Activated naive CD8-positive, alpha-beta T cell treated with anti-CD3 and anti-CD28 coated beads, Interleukin-2, amount 10 ng/mL, durations not matched to agents 7 days and 5 days (primary cell): ENCODE measurements around the gene LIPT2. TPM values are rescaled to one million over a fixed set of nuclear protein-coding genes. Genes with fewer than 3 reads are reported as not detected.

ENCODE experiments used
- ATAC-seq: fragments of 150-1000 bp; cut with Tn5 transposase; one replicate; pipeline ENCODE4 v1.10.0; 2021; ENCODE audit warnings: low read depth, moderate library complexity
- POLR2A ChIA-PET: fragments of 350-600 bp; sonication (Branson Sonifier 250); formaldehyde crosslinking; loops from one replicate; lab custom pipeline; 2021; ENCODE audit warnings: antibody characterized with exemption; lab: Charles Lee
- DNase-seq: peaks from one replicate; pipeline ENCODE4 v3.0.0; 2021
- H3K27ac Mint-ChIP-seq: one replicate; pipeline ENCODE4 v1.8.0; 2022; ENCODE audit warnings: mild to moderate bottlenecking, mixed read lengths
- H3K27me3 Mint-ChIP-seq: one replicate; pipeline ENCODE4 v1.8.0; 2022; ENCODE audit warnings: mild to moderate bottlenecking, moderate library complexity, mixed read lengths
- H3K36me3 Mint-ChIP-seq: one replicate; pipeline ENCODE4 v1.8.0; 2021; ENCODE audit warnings: mild to moderate bottlenecking, mixed read lengths
- H3K4me1 Mint-ChIP-seq: one replicate; pipeline ENCODE4 v1.8.0; 2021; ENCODE audit warnings: mixed read lengths
- H3K4me3 Mint-ChIP-seq: one replicate; pipeline ENCODE4 v1.8.0; 2022; ENCODE audit warnings: mild to moderate bottlenecking, moderate library complexity, mixed read lengths
- H3K9me3 Mint-ChIP-seq: one replicate; pipeline ENCODE4 v1.8.0; 2021; ENCODE audit warnings: mixed read lengths
- total RNA-seq, 2 experiments: library from RNA; stranded (reverse); gene quantifications; one replicate each; pipeline ENCODE4 v1.2.3, GENCODE V29; 2021

Gene LIPT2
- total RNA-seq, 2 experiments from 2014 or later, result 3.1 to 6.7 TPM

- Mint-ChIP-seq H3K9me3 (no peaks in the 10 kb centered on the region), H3K4me3 (no peak overlapping the region), H3K36me3 (no peaks in the 10 kb centered on the region), H3K27ac (no peak overlapping the region), H3K27me3 (no peaks in the 10 kb centered on the region), H3K4me1 (peaks cover 2% of the 10 kb centered on the region)
- no peak for DNase-seq
- POLR2A ChIA-PET, result interaction anchor here (0.8 kb wide), 1 partner anchor 8 kb away, joined by 3 read pairs; no protein-coding TSS in a partner anchor
- ATAC-seq, result no peak
These were observed 7.7 kb downstream of the LIPT2 start for GRCh38 chr11:74485868-74486267.

- Mint-ChIP-seq H3K4me1 (no peaks in the 10 kb centered on the region), H3K9me3 (no peaks in the 10 kb centered on the region), H3K4me3 (no peak overlapping the region), H3K27ac (no peak overlapping the region), H3K27me3 (no peaks in the 10 kb centered on the region), H3K36me3 (no peaks in the 10 kb centered on the region)
- POLR2A ChIA-PET, result no interaction called here
- DNase-seq, result no peak
- ATAC-seq, result no peak
These were observed 12.7 kb downstream of the LIPT2 start for GRCh38 chr11:74480688-74481417.

DNA sequence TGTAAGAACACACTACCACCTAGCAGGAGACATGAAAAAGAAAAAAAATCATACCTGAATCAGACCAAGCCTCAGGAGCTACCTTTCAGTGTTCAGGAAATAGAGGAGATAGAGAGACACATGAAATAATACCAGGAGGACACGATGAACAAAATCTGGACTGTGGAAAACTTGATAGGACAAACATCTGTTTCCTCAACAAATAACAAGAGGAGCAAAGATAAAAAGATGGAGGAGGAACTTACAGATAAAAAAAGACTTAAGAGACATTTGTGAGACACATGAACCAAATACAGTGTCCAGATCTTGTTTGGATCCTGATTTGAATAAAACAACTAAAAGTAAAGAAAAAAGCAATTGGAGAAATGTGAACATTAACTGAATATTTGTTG, 13.8 kb downstream of the LIPT2 start:
- H3K36me3 Mint-ChIP-seq, result no peaks in the 10 kb centered on the region
- H3K27me3 Mint-ChIP-seq, result no peaks in the 10 kb centered on the region
- no peak overlapping the region for H3K27ac Mint-ChIP-seq
- H3K9me3 Mint-ChIP-seq, result no peaks in the 10 kb centered on the region
- no peak for DNase-seq
- no peak for ATAC-seq
- H3K4me1 Mint-ChIP-seq, result no peaks in the 10 kb centered on the region
- POLR2A ChIA-PET, result no interaction called here
- H3K4me3 Mint-ChIP-seq, result no peak overlapping the region

GRCh38 chr11:74478877-74479731, 14.4 kb downstream of the LIPT2 start:
- H3K9me3 Mint-ChIP-seq, result no peaks in the 10 kb centered on the region
- DNase-seq (no peak), ATAC-seq (no peak)
- H3K36me3 Mint-ChIP-seq, result no peaks in the 10 kb centered on the region
- H3K4me1 Mint-ChIP-seq, result no peaks in the 10 kb centered on the region
- H3K4me3 Mint-ChIP-seq, result no peak overlapping the region
- POLR2A ChIA-PET, result no interaction called here
- H3K27ac Mint-ChIP-seq, result no peak overlapping the region
- H3K27me3 Mint-ChIP-seq, result no peaks in the 10 kb centered on the region

DNA sequence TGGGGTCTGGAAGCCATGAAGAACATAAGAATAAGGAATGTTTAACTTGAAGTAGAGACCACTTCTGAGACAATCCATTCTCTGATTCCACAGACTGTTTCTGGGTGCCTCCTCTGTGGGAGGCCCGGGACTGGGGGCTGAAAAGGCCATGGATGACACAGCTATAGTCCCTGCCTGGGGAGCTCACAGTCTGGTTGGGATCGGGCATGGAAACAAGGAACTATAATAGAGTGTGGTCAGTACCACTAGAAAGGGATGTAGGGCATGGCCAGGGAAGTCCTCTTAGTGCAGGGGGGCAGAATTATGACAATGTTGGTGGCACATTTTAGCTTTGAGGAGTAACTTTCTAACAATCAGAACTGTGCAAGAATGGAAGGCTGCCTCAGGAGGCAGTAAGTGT, 17.0 kb downstream of the LIPT2 start:
- POLR2A ChIA-PET, result no interaction called here
- no peak overlapping the region for H3K4me3 Mint-ChIP-seq
- no peaks in the 10 kb centered on the region for H3K27me3 Mint-ChIP-seq
- no peak overlapping the region for H3K27ac Mint-ChIP-seq
- H3K36me3 Mint-ChIP-seq, result no peaks in the 10 kb centered on the region
- no peak for DNase-seq
- H3K4me1 Mint-ChIP-seq, result peaks cover 7% of the 10 kb centered on the region
- ATAC-seq, result no peak
- no peaks in the 10 kb centered on the region for H3K9me3 Mint-ChIP-seq

DNA sequence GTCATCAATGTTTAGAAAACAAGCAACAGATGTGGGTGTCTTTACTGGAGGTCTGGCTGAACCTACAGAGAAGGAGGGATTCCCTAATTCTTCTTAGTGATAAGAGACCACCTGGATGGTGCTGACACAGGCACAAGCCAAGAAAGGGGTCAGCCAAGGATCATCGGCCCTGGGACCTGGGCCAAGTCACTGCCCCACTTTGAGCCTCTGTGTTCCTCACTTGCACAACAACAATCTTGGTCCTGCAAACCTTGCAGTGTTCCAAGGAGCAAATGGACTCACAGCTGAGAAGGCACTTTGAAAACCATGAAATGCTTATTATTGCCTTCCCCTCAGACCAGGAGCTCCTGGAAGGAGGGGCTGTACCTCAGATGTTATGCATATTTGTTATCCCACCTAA, 19.2 kb downstream of the LIPT2 start:
- Mint-ChIP-seq H3K27me3 (no peaks in the 10 kb centered on the region), H3K9me3 (no peaks in the 10 kb centered on the region), H3K27ac (no peak overlapping the region), H3K36me3 (no peaks in the 10 kb centered on the region), H3K4me1 (peaks cover 7% of the 10 kb centered on the region), H3K4me3 (no peak overlapping the region)
- DNase-seq, result no peak
- POLR2A ChIA-PET, result no interaction called here
- no peak for ATAC-seq

DNA sequence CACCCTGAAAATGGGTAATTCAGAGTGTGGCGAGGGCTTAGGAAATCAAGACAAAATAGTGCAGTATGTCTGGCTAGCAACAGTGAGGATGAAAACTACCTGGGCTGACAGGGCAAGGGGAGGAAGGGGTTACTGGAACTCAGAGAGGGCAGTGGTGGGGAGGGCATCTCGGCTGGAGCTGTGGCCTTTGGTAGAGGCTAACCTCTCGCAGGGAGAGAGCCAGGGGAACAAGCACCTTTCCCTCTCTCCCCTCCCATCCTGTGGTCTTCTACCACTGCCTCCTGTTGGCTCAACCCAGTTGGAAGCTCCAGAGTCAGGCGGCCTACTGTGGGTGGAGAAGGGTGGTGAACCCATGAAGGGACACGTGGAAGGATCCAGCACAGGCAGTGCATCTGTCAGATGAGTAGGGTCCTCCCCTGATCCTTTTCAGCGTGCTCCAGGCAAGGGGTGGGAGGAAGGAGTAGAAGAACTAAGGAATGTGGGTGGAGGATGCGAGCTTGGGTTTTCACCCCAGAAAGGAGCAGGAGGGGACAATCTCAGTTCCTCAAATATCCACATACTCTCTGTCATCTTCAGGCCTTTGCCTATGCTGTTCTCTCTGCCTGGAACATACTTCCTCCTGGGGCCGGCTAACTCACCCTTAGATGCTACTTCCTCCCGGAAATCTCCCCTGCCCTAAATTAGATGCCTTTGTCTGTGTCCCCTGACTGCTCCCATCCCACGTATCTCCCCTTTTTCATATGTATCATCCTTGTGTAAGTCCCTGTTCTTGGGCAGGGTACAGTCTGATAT, 19.9 kb downstream of the LIPT2 start:
- peaks cover 3% of the 10 kb centered on the region for H3K27me3 Mint-ChIP-seq
- no peak overlapping the region for H3K27ac Mint-ChIP-seq
- H3K9me3 Mint-ChIP-seq, result no peaks in the 10 kb centered on the region
- H3K36me3 Mint-ChIP-seq, result no peaks in the 10 kb centered on the region
- DNase-seq (no peak), ATAC-seq (no peak)
- no peak overlapping the region for H3K4me3 Mint-ChIP-seq
- H3K4me1 Mint-ChIP-seq, result peaks cover 7% of the 10 kb centered on the region
- POLR2A ChIA-PET, result no interaction called here

DNA sequence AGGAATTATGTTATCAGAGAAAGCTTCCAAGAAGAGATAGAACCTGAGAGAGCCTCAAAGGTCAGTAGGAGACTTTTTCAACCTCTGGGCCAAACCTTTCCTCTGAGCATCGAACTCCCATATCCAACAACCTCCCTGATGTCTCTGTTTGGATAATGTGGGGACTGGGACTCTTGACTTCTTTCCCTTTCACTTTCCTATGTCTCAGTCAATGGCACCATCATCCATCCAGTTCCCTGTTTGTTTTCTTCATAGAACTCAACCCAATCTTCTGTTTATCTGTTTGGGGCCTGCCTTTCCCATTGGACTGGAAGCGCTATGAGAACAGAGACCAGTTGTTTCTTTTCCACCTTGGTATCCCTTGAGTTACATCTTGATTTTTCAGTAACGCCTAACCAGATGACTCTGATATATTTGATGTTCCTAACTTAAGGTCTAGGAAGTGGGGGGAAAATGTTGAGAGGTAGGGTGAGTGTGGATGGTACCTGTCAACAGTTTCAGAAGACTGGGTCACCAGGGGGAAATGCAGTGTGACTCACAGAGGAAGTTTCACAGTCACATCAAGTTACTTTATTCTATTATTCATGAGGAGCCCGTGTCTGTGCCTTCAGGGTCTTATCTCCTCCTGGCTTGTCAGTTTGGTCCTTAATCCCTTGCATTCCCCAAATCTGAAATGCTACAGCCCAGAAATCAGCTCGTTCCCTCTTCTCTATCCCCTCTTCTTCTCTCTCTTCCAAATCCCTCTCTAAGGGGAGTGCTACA, 21.7 kb downstream of the LIPT2 start:
- H3K27me3 Mint-ChIP-seq, result peaks cover 14% of the 10 kb centered on the region
- H3K36me3 Mint-ChIP-seq, result no peaks in the 10 kb centered on the region
- DNase-seq, result no peak
- no peaks in the 10 kb centered on the region for H3K9me3 Mint-ChIP-seq
- ATAC-seq, result no peak
- H3K4me1 Mint-ChIP-seq, result peaks cover 7% of the 10 kb centered on the region
- POLR2A ChIA-PET, result no interaction called here
- H3K4me3 Mint-ChIP-seq, result no peak overlapping the region
- H3K27ac Mint-ChIP-seq, result no peak overlapping the region

- POLR2A ChIA-PET, result no interaction called here
- no peak for DNase-seq
- peaks cover 7% of the 10 kb centered on the region for H3K4me1 Mint-ChIP-seq
- no peak overlapping the region for H3K27ac Mint-ChIP-seq
- H3K4me3 Mint-ChIP-seq, result no peak overlapping the region
- no peaks in the 10 kb centered on the region for H3K36me3 Mint-ChIP-seq
- no peaks in the 10 kb centered on the region for H3K9me3 Mint-ChIP-seq
- ATAC-seq, result no peak
- H3K27me3 Mint-ChIP-seq, result peaks cover 22% of the 10 kb centered on the region
These were observed 22.5 kb downstream of the LIPT2 start for GRCh38 chr11:74471037-74471436.

GRCh38 chr11:74470526-74470925, 23.0 kb downstream of the LIPT2 start:
- ATAC-seq (no peak), DNase-seq (no peak)
- no peak overlapping the region for H3K4me3 Mint-ChIP-seq
- POLR2A ChIA-PET, result no interaction called here
- no peaks in the 10 kb centered on the region for H3K36me3 Mint-ChIP-seq
- H3K27ac Mint-ChIP-seq, result no peak overlapping the region
- H3K4me1 Mint-ChIP-seq, result peaks cover 7% of the 10 kb centered on the region
- H3K27me3 Mint-ChIP-seq, result peaks cover 25% of the 10 kb centered on the region
- no peaks in the 10 kb centered on the region for H3K9me3 Mint-ChIP-seq

GRCh38 chr11:74468936-74469335, 24.6 kb downstream of the LIPT2 start:
- H3K4me1 Mint-ChIP-seq, result peaks cover 7% of the 10 kb centered on the region
- ATAC-seq (no peak), DNase-seq (no peak)
- POLR2A ChIA-PET, result interaction anchor here (0.6 kb wide), 1 partner anchor 564 kb away, joined by 3 read pairs; no protein-coding TSS in a partner anchor
- no peaks in the 10 kb centered on the region for H3K36me3 Mint-ChIP-seq
- H3K27ac Mint-ChIP-seq, result no peak overlapping the region
- H3K27me3 Mint-ChIP-seq, result peaks cover 31% of the 10 kb centered on the region
- no peak overlapping the region for H3K4me3 Mint-ChIP-seq
- no peaks in the 10 kb centered on the region for H3K9me3 Mint-ChIP-seq

DNA sequence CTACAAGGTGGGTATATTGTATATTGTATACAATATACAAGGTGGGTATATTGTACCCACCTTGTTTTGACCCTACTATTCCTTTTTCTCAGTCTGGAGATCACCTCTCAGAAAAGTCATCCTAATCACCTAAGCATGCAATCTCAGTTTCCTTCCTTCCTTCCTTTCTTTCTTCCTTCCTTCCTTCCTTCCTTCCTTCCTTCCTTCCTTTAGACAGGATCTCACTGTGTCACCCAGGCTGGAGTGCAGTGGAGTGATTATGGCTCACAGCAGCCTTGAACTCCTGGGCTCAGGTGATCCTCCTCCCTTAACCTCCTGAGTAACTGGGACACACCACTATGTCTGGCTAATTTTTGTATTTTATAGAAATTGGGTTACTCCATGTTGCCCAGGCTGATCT, 25.0 kb downstream of the LIPT2 start:
- peaks cover 31% of the 10 kb centered on the region for H3K27me3 Mint-ChIP-seq
- ATAC-seq (no peak), DNase-seq (no peak)
- no peak overlapping the region for H3K4me3 Mint-ChIP-seq
- H3K36me3 Mint-ChIP-seq, result no peaks in the 10 kb centered on the region
- H3K27ac Mint-ChIP-seq, result no peak overlapping the region
- POLR2A ChIA-PET, result no interaction called here
- no peaks in the 10 kb centered on the region for H3K9me3 Mint-ChIP-seq
- H3K4me1 Mint-ChIP-seq, result peaks cover 7% of the 10 kb centered on the region

DNA sequence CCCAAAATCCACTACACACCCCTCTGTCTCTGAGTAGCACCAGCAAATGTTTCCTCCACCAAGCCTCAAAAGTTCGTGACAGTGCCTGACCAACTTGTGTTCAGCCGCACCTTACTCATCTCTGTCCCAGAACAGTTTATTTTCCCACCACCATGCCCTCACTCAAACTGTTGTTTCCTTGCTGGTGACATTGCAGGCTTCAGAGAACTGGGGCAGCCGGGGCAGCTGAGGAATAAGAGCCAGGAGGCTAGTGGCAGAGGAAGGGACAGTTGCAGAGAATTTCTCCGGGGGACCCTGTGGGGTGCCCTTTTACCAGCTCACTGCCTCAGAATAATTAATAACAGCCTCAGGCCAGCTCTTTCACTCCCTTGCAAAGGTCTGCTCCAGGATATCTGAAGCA, 25.5 kb downstream of the LIPT2 start:
- no peak overlapping the region for H3K4me3 Mint-ChIP-seq
- H3K4me1 Mint-ChIP-seq, result peaks cover 7% of the 10 kb centered on the region
- H3K36me3 Mint-ChIP-seq, result no peaks in the 10 kb centered on the region
- H3K27ac Mint-ChIP-seq, result no peak overlapping the region
- ATAC-seq (no peak), DNase-seq (no peak)
- no peaks in the 10 kb centered on the region for H3K9me3 Mint-ChIP-seq
- POLR2A ChIA-PET, result no interaction called here
- H3K27me3 Mint-ChIP-seq, result peaks cover 36% of the 10 kb centered on the region
